GM13977 (cell line): ENCODE results near the gene TTC28.

ENCODE experiments used
- DNase-seq: peaks from one replicate; pipeline ENCODE4 v3.0.0; 2012; ENCODE audit warnings: low spot score
- CTCF ChIP-seq: IDR thresholded peaks from 2 replicates; pipeline ENCODE4 v1.5.1; 2012; ENCODE audit warnings: mild to moderate bottlenecking, control low read depth; ENCODE audit not compliant: insufficient read depth; ENCODE audit errors: extremely low read depth, missing control alignments
- in situ Hi-C: fragments of 300-500 bp; cut with MboI; formaldehyde crosslinking; loops from one replicate; pipeline ENCODE4 v1.12.0; 2022; ENCODE audit warnings: low sequenced_read_pairs, low pct_unique_long_range_greater_than_20kb, mixed read lengths, inconsistent platforms; ENCODE audit not compliant: unreplicated experiment

The TTC28 gene

GRCh38 chr22:27986937-27987336 lies 692.7 kb downstream of the TTC28 start:
- in situ Hi-C loops, result no loop called here
- TF ChIP-seq CTCF, result no peak
- no peak for DNase-seq

- DNase-seq, result no peak
- no peak for TF ChIP-seq CTCF
- in situ Hi-C loops, result no loop called here
These were observed 693.2 kb downstream of the TTC28 start for GRCh38 chr22:27986459-27986858.

GRCh38 chr22:27985323-27986275 lies 694.0 kb downstream of the TTC28 start:
- TF ChIP-seq CTCF, result no peak
- DNase-seq, result no peak
- in situ Hi-C loops, result no loop called here

GRCh38 chr22:27984723-27985122 lies 694.9 kb downstream of the TTC28 start:
- DNase-seq, result no peak
- no peak for TF ChIP-seq CTCF
- in situ Hi-C loops, result no loop called here

- in situ Hi-C loops, result no loop called here
- no peak for TF ChIP-seq CTCF
- DNase-seq, result no peak
These were observed 695.5 kb downstream of the TTC28 start for GRCh38 chr22:27984001-27984695.

- no peak for DNase-seq
- TF ChIP-seq CTCF, result no peak
- in situ Hi-C loops, result no loop called here
These were observed 696.3 kb downstream of the TTC28 start for GRCh38 chr22:27983361-27983791.
